ENCODE results near the gene MRE11.

Gene MRE11

DNA sequence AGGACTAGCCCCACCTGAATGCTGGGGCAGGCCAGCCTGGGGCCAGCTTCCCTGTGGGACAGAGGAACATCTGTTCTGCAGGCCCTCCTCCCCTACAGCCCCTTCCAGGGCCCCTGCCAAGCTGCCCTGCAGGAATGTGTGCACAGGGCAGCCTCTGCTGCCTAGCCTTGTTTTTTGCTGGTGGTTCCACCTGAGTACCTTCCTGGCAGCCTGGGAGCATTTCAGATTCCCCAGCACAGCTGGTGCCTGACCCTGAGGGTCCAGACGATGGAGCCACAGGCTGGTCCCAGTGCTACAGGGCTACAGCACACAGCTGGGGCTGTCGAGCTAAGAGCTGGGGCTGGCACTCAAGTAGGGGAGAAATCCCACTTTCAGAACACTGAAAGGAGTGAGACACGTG is 70.1 kb downstream of the MRE11 start:
- H3K4me1 ChIP-seq (ENCODE audit: insufficient read depth, insufficient read length): peaks cover 2% of the 10 kb centered on the region
- H3K9me3 ChIP-seq (ENCODE audit: insufficient read depth, low read length): no peaks in the 10 kb centered on the region
- no peak overlapping the region for H3K9ac ChIP-seq (ENCODE audit: insufficient read length, low read depth)
- H3K27me3 ChIP-seq (ENCODE audit: insufficient read depth, insufficient read length): no peaks in the 10 kb centered on the region
- peaks cover 17% of the 10 kb centered on the region for H3K36me3 ChIP-seq (ENCODE audit: insufficient read depth, insufficient read length, low read length)
- TF ChIP-seq YY1 (IDR thresholded peaks at IDR 0.05; ENCODE audit: insufficient read depth, insufficient read length) (no peak), ZNF274 (IDR thresholded peaks at IDR 0.05; ENCODE audit: low read depth, low read length) (no peak), SUZ12 (IDR thresholded peaks at IDR 0.05; ENCODE audit: extremely low read depth, insufficient read depth, insufficient read length) (no peak)
- H3K4me3 ChIP-seq (ENCODE audit: insufficient read length, low read depth): no peak overlapping the region
- no peak for DNase-seq (ENCODE audit: low read depth, low spot score)

GRCh38 chr11:94418123-94418765 is 75.4 kb downstream of the MRE11 start:
- TF ChIP-seq ZNF274 (IDR thresholded peaks at IDR 0.05; ENCODE audit: low read depth, low read length) (no peak), YY1 (IDR thresholded peaks at IDR 0.05; ENCODE audit: insufficient read depth, insufficient read length) (no peak), SUZ12 (IDR thresholded peaks at IDR 0.05; ENCODE audit: extremely low read depth, insufficient read depth, insufficient read length) (no peak)
- H3K36me3 ChIP-seq (ENCODE audit: insufficient read depth, insufficient read length, low read length): peaks cover 6% of the 10 kb centered on the region
- DNase-seq (ENCODE audit: low read depth, low spot score): no peak

DNA sequence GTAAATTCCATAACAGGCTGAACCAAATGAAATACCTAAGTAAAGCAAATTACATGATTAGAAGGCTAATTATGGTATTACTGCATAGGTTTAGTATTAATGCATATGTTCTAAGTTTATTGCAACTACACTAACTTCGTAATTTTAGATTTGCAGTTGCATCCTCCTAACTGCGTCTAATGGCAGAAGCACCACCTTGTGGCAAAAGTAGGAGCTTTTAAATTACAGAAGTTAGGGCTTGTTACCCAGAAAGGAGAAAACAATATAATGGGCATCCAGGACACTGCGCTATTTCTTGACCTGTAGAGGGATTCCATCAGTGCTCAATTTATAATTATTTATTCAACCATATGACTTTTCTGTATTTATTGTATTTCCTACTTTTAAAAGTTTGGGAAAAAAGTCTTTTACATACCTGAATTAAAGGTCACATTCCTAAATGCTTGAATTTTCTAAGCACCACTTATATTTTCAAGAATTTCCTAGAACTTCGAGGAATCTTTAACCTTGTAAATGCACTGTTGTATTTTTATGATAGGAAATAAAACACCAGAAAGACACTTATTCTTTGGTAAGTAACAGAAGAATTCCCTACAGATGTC is 76.2 kb downstream of the MRE11 start:
- H3K9me3 ChIP-seq (ENCODE audit: insufficient read depth, low read length): no peaks in the 10 kb centered on the region
- no peaks in the 10 kb centered on the region for H3K4me1 ChIP-seq (ENCODE audit: insufficient read depth, insufficient read length)
- no peak for DNase-seq (ENCODE audit: low read depth, low spot score)
- no peak overlapping the region for H3K4me3 ChIP-seq (ENCODE audit: insufficient read length, low read depth)
- H3K27me3 ChIP-seq (ENCODE audit: insufficient read depth, insufficient read length): no peaks in the 10 kb centered on the region
- no peak overlapping the region for H3K9ac ChIP-seq (ENCODE audit: insufficient read length, low read depth)
- TF ChIP-seq SUZ12 (IDR thresholded peaks at IDR 0.05; ENCODE audit: extremely low read depth, insufficient read depth, insufficient read length): no peak
- TF ChIP-seq YY1 (IDR thresholded peaks at IDR 0.05; ENCODE audit: insufficient read depth, insufficient read length): no peak
- TF ChIP-seq ZNF274 (IDR thresholded peaks at IDR 0.05; ENCODE audit: low read depth, low read length): no peak
- H3K36me3 ChIP-seq (ENCODE audit: insufficient read depth, insufficient read length, low read length): peaks cover 2% of the 10 kb centered on the region

More at GRCh38 chr11:94418123-94418765, 75.4 kb downstream of the MRE11 start:
- H3K27me3 ChIP-seq (ENCODE audit: insufficient read depth, insufficient read length): no peaks in the 10 kb centered on the region
- no peaks in the 10 kb centered on the region for H3K9me3 ChIP-seq (ENCODE audit: insufficient read depth, low read length)
- no peaks in the 10 kb centered on the region for H3K4me1 ChIP-seq (ENCODE audit: insufficient read depth, insufficient read length)
- no peak overlapping the region for H3K4me3 ChIP-seq (ENCODE audit: insufficient read length, low read depth)
- H3K9ac ChIP-seq (ENCODE audit: insufficient read length, low read depth): no peak overlapping the region

- Histone ChIP-seq H3K27me3 (ENCODE audit: insufficient read depth, insufficient read length) (peaks cover 22% of the 10 kb centered on the region), H3K36me3 (ENCODE audit: insufficient read depth, insufficient read length, low read length) (no peaks in the 10 kb centered on the region), H3K9me3 (ENCODE audit: insufficient read depth, low read length) (no peaks in the 10 kb centered on the region), H3K9ac (ENCODE audit: insufficient read length, low read depth) (no peak overlapping the region), H3K4me1 (ENCODE audit: insufficient read depth, insufficient read length) (peaks cover 4% of the 10 kb centered on the region), H3K4me3 (ENCODE audit: insufficient read length, low read depth) (no peak overlapping the region)
- no peak for TF ChIP-seq SUZ12 (IDR thresholded peaks at IDR 0.05; ENCODE audit: extremely low read depth, insufficient read depth, insufficient read length)
- TF ChIP-seq ZNF274 (IDR thresholded peaks at IDR 0.05; ENCODE audit: low read depth, low read length): no peak
- TF ChIP-seq YY1 (IDR thresholded peaks at IDR 0.05; ENCODE audit: insufficient read depth, insufficient read length): no peak
- no peak for DNase-seq (ENCODE audit: low read depth, low spot score)
These were observed 88.4 kb downstream of the MRE11 start for GRCh38 chr11:94405062-94405833.

DNA sequence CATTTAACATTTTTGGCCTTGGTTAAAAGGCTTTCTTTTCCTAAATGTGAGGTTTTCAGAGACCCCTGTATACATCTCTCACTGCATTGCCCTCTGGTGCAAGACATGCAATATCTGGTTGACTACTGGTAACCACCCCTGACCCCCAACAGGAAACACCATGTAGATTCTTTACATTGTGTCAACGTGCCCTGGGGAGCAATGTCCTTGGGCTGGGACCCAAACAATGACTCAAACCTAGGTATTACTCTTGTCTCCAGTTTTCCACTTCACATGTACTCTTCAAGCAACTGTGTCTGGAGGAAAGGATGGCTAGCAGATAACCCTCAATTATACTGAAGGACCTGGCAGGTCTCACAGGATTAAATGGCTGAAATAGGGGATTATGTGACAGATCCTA is 91.3 kb downstream of the MRE11 start:
- H3K9ac ChIP-seq (ENCODE audit: insufficient read length, low read depth): no peak overlapping the region

DNA sequence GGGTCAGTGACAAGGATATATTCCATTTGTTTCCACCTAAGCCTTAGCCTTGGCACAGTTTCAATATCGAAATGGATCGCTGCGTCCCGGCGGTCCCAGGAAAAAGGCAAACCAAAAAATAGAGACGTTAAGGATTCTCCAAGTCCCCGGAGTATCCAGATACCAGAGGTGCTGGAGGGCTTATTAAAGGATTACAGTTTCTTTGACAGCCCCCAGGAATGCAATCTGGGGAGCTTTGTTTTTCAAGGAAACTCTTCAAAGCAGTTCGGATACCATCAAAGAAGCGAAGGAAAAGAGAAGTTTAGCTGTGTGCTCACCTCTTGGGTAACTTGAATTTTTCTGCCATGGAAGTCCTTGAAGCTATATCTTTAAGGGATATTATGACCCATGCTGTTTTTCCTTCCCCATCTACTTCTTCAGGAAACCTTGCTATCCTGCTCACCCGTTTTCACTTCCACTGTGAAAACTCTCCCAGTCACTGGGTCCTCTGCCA is 91.8 kb downstream of the MRE11 start:
- peaks cover 40% of the 10 kb centered on the region for H3K27me3 ChIP-seq (ENCODE audit: insufficient read depth, insufficient read length)
- TF ChIP-seq ZNF274 (IDR thresholded peaks at IDR 0.05; ENCODE audit: low read depth, low read length): no peak
- peak overlapping the region; percentile 53 for H3K4me3 ChIP-seq (ENCODE audit: insufficient read length, low read depth)

More for the DNA sequence above, 91.3 kb downstream of the MRE11 start:
- Histone ChIP-seq H3K36me3 (ENCODE audit: insufficient read depth, insufficient read length, low read length) (no peaks in the 10 kb centered on the region), H3K27me3 (ENCODE audit: insufficient read depth, insufficient read length) (peaks cover 40% of the 10 kb centered on the region), H3K9me3 (ENCODE audit: insufficient read depth, low read length) (no peaks in the 10 kb centered on the region), H3K4me3 (ENCODE audit: insufficient read length, low read depth) (no peak overlapping the region), H3K4me1 (ENCODE audit: insufficient read depth, insufficient read length) (peaks cover 4% of the 10 kb centered on the region)
- no peak for DNase-seq (ENCODE audit: low read depth, low spot score)
- TF ChIP-seq YY1 (IDR thresholded peaks at IDR 0.05; ENCODE audit: insufficient read depth, insufficient read length) (no peak), SUZ12 (IDR thresholded peaks at IDR 0.05; ENCODE audit: extremely low read depth, insufficient read depth, insufficient read length) (no peak), ZNF274 (IDR thresholded peaks at IDR 0.05; ENCODE audit: low read depth, low read length) (no peak)

More for the DNA sequence above, 91.8 kb downstream of the MRE11 start:
- no peaks in the 10 kb centered on the region for H3K9me3 ChIP-seq (ENCODE audit: insufficient read depth, low read length)
- no peak for DNase-seq (ENCODE audit: low read depth, low spot score)
- peaks cover 4% of the 10 kb centered on the region for H3K4me1 ChIP-seq (ENCODE audit: insufficient read depth, insufficient read length)
- H3K9ac ChIP-seq (ENCODE audit: insufficient read length, low read depth): peak overlapping the region; percentile 64
- H3K36me3 ChIP-seq (ENCODE audit: insufficient read depth, insufficient read length, low read length): no peaks in the 10 kb centered on the region

Measured in NT2/D1 (cell line).